Stimulated activated CD8-positive, alpha-beta memory T cell treated with anti-CD3 and anti-CD28 coated beads, Interleukin-12 subunit alpha, Interleukin-12 subunit beta, amount 100 ng/mL, for 4 hours (primary cell): ENCODE data around the gene THSD7B.

ENCODE experiments used
- DNase-seq: peaks from one replicate; pipeline ENCODE4 v3.0.0-alpha.2; 2020; ENCODE audit warnings: low read depth

Gene THSD7B

DNA sequence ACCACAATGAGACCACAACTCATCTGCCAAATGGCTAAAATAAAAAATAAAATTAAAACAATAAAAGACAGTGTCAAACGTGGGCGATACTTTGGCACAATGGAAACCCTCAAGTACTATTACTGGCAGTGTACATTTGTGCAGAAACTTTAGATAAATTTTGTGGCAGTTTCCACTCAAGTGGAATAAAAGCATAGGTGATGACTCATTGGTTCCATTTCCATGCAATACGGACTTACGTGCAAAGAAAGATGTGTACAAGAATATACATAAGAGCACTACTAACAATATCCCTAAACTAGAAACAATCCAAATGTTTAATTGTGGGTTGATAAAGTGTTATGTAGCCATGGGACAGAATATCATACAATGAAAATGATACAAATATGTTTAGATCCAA lies 940.0 kb downstream of the THSD7B start:
- no peak for DNase-seq

DNA sequence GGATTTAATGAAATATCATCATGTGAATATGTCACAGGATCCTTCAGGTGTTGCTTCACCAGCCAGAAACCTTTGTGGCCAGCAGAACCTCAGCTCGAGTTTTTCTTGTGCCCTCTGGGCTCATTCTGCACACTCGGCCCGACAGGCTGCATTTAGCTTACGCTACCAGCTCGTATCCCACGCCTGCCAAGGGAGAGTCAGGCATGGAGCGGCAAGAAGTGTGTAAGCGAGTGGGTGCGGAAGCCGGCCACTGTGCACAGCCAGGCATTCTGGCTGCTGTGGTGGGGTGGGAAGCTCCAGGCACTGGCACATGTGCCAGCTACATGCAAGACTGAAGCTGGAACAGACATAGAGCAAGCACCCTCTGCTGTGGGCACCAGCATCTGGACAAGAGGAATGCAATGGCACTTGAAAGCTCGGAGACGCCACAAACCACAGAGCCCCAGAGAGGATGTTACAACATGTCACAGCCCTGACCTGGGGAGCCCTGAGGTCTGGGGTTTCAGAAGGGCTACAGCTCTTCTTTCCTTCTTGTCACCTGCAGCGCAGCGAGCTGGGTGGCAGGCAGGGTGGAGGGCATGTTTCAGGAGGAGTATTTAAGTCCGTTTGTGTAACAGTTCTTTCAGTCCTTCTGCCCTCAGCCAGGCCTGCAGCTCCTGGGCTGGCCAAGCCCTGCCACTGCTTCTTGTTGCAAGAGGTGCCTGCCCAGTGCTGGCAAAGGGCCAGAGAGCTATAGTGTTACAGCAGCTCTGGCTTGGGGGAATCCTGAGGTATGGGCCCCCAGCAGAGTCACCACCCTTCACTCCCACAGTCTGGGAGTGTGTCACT lies 941.7 kb downstream of the THSD7B start:
- no peak for DNase-seq

DNA sequence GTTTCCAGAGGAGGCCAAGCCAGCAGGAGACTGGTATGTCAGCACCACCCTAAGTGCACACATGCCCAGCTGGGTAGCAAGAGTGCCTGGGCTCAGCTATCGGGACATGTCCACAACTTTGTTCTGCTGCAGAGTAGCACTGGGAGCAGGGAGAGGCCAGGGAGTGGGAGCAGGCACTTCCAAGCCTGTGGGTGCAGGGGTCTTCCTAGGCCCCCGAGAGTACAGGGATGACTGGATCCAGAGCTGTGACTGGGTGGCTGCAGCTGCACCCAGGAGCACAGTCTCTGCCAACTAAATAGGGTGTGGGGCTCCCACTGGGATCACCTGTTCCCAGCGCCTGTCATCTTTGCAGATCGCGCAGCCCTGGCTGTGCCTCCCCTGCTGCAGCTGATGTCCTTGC lies 943.0 kb downstream of the THSD7B start:
- no peak for DNase-seq

DNA sequence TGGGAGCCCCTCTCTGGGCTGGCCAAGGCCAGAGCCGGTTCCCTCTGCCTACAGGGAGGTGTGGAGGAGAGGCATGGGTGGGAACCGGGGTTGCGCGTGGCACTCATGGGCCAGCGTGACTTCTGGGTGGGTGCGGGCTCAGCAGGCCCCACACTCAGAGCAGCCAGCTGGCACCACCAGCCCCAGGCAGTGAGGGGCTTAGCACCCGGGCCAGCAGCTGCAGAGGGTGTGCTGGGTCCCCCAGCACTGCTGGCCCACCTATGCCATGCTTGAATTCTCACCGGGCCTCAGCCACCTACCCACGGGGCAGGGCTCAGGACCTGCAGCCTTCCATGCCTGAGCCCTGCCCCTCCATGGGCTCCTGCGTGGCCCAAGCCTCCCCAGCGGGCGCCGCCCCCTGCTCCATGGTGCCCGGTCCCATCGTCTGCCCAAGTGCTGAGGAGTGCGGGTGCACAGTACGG lies 950.4 kb downstream of the THSD7B start:
- DNase-seq = no peak

DNA sequence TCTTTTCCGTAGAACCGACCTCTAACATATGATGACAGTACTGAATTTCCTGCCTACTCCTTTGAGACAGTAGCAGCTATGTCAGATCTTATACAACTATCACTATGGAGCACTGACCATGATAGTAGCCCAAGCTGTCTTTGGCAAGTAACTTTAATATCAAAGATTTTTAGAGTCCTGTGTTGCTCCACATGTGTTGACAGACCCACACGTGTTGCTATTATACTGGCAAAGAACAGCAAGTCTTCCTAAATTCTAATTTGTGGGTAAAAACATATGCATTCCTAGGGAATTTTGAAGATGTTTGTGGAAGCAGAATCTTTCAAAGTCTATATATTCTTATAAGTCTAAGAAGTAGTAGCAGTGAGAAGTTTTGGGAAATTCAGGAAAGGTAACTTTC lies 953.4 kb downstream of the THSD7B start:
- DNase-seq = no peak

DNA sequence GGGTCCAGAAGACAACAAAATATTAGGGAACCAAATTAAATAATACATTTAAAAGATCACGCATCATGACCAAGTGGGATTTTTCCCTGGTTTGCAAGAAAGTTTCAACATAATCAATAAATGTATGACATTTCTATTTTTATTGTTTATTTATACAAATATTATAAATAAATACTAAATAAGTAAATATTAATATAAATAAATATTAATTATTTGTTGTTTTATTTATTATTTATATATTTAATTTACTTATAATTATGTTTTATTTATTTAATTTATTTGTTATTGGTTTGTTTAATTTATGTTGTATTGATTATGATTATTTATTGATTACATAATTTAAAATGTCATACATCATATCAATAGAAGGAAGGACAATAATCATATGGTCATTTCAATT lies 956.4 kb downstream of the THSD7B start:
- no peak for DNase-seq

DNA sequence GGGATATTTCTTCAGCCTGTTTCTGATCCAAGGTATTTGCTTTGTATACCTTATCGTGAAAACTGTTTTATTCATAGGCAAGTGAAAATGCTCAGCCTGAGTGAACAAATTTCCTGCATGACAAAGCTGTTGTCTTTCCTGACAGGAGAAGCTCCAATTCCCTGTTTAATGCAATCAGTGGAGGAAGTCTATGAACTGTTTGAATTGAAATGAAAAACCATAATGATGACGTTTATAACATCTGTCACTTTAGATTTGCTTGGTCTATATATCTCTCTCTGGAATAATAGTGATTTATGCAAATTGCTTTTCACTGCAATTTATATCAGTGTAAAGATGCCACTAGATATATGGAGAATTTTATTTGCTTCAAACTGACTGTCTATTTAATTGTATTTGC lies 959.6 kb downstream of the THSD7B start:
- no peak for DNase-seq
